NCI-H345 treated with DMSO at 0.1 percent for 48 hours (cell line): ENCODE results near the gene GOLGA6L7.
"Not testable (repeated sequence)": the region's sequence is repeated elsewhere in the genome, so short reads cannot be mapped to it uniquely, and the experiment has no call there.

Experiments used
- DNase-seq: peaks from one replicate; lab custom pipeline; 2025; ENCODE audit not compliant: unreplicated experiment; lab: John Stamatoyannopoulos, UW

The GOLGA6L7 gene, protein sequence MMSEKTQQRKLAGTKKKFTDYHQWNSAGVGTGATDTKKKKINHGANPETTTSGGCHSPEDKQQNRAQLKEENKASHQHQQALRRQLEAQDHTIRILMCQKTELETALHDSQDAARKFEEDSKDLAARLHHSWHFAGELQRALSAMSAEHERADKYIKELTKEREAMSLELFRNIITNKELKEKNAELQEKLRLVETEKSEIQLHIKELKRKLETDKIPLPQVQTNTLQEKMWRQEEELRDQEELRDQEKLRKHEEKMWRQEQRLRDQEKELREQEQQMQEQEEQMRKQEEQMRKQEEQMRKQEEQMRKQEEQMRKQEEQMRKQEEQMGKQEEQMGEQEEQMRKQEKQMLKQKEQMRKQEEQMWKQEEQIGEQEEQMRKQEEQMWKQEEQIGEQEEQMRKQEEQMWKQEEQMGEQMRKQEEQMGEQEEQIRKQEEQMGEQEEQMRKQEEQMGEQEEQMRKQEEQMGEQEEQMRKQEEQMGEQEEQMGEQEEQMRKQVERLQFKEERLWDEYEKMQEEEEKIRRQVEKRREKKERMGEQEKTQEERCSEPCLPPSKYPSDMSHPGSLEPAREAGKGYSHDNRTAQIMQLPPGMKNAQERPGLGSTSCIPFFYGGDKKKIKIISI

GRCh38 chr15:28848521-28848920, at the start of gene GOLGA6L7:
Gene GOLGA6L7, minus strand, starts transcription at chr15:28848644. Its CDS starts 95 bp downstream, at chr15:28848549.
- DNase-seq, result not testable (repeated sequence)

DNA sequence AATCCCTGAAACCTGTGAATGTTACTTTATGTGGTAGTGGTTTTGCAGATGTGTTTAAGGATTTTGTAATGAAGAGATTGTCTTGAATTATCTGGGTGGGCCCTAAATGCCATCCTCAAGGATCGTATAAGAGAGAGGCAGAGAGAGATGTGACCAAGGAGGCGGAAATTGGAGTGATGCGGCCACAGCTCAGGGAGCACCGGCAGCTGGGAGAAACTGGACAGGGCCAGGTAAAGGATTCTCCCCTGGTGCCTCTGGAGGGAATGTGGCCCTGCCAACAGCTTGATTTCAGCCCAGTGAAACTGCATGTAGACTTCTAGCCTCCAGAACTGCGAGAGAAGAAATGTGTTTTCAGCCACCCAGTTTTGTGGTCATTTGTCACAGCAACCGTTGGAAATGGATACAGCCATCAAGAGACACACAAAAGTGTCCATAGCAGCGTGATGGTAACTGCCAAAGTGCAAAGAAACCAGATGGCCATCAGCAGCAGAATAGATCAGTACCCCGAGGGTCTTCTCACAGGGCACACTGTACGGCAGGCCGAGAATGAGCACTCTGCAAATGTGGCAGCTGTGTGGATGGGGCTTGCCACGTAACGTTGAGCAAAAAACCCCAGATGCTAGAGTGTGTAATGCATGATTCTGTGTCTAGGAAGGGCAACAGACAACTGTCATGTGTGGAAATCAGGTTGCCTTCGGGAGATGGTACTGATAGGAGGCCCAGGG, 49.6 kb upstream of the GOLGA6L7 start:
- no peak for DNase-seq

GRCh38 chr15:28896951-28897350, 48.5 kb upstream of the GOLGA6L7 start:
- DNase-seq, result no peak

DNA sequence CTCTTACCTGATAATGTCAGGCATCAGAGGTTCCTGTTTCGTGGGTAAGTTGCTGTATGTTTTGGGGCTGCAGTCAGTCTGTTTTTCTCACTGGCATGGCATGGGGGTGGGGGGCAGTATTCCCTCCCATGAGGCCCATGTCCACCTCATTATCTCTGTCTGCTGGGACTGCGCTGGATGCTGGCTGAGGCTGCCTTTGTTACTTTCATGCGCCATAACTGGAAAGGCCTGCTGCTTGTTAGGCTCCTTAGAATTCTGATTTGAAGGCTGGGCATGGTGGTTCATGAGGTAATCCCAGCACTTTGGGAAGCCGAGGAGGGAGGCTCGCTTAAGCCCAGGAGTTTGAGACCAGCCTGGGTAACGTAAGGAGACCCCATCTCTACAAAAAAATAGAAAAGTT, 47.1 kb upstream of the GOLGA6L7 start:
- DNase-seq, result no peak

DNA sequence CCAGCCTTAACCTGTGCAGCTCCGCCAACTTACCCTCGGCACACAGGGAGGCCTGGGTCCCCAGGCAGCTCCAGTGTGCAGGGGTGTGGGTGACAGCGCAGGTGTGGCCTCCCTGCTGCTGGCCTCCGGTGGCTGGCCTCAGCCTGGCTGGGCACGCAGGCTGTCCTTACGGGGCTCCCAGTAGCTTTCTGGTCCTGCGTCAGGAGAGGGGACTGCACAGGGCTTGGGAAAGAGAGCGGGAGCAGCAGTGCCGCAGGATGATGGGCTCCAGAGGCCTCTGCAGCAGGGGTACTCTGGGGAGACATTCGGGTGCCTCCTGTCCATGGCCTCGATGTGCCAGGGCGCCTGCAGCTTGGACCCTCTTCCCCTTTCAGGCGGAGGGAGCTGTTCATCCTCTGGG, 46.7 kb upstream of the GOLGA6L7 start:
- DNase-seq, result no peak

DNA sequence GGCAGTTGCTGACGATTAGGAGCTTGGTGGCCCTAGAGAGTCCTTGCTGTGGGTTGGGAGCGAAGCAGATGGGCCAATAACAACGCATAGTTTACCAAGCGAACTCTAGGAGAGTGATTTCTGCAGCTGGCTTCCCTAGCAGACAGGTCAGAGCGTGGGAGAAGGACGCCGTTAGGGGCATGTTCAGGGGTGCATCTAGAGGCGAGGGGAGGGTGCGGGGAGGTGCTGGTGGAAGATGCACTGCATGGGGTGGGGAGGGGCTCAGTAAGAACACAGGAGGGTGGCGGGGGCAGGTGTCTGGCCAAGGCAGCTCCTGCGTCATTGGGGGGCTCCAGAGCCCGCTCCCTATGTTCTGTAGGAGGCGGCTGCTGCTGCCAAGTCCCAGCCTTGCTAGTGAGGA, 46.2 kb upstream of the GOLGA6L7 start:
- no peak for DNase-seq

DNA sequence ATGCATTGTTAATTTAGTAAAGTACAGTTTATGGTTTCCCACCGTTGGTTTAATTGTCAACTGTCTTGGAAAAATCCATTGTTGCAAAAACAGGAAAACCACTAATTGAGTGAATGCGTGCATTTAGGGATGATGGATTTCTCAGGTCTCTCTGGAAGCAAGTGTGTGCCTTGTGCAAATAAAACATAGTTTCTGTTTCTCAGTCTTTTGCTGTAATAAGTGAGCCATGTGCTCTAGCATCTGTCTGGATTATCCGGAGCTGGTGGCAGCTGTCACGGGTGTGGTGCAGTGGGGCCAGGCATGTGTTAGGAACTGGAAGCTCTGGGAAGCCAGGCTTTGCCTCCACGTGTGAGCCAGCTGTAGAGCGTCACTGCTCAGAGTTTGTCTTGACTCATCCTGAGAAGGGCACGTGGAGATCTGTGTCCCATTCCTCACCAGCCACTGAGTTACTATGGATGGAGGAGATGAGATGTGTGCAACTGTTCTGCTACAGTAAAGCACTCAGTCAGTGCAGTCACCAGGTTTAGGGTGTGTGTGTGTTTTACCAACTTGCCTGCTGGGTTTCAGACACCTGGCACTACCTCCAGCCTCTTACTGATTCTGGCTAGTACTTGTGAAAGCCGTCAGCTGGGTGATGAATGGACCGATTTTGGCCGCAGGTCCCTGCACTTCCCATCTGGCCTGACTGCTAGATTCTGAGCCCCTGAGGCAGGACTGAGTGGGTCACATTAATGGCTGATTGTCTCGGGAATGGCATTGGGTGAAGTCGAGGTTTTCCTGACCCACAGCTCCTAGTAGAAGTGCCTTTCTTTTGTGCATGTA, 44.6 kb upstream of the GOLGA6L7 start:
- no peak for DNase-seq

GRCh38 chr15:28891588-28891987, 43.1 kb upstream of the GOLGA6L7 start:
- DNase-seq, result no peak

DNA sequence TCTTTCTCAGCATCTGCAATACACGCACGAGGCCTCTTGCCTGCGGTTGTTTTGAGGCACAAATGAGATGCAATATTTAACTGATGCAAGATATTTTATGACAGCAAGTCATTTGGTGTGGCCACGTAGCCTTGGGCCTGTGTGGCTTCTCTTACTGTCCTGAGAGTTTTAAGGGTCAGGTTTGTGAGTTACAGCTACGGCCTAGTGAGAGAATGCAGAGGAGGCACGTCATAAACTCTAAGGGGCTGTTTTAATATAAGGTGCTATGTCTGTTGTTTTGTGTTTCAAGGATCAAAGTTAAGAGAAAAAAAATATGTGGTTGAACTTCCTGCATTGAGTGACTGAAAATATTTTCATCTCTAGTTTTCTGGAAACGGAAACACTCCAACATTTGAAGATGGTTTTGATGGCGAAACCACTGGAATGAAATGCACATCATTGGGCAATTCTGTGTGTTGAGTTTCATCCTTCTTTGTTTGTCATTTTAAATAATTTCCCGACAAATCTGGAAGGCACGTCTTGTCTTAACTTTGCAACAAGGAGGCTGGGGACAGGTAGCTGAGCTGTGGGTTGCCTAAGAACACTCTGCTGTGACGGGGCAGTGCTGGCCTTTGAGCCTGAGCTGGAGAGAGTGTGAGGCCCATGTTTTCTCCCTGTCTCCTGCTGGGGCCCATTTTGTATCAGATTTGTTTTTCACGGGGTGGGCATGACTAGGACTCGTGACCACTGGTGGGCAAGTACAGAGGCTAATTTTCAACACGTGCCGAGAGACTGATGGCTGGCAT, 42.5 kb upstream of the GOLGA6L7 start:
- DNase-seq, result no peak

DNA sequence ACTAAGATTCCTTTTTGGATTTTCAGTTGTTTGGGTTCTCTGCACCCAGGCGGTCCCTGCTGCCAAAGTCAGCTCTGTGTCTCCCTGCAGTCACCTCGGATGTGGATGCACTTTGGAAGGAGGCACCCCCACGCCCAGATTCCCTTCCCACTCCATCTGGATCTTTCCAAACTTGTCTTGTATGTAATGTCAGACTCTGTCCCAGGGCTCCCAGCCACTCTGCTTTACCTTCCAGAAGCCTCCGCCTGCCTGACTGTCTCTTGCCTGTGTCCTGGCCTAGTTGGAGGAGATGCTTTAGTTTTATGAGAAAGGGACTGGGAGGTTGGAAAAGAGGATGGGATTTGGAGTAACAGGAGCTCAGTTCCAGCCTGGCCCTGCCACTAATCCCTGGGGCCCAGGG, 41.8 kb upstream of the GOLGA6L7 start:
- DNase-seq, result not testable (repeated sequence)

- not testable (repeated sequence) for DNase-seq
Observed at GRCh38 chr15:28889871-28890270, 41.4 kb upstream of the GOLGA6L7 start.

GRCh38 chr15:28889346-28889745, 40.9 kb upstream of the GOLGA6L7 start:
- no peak for DNase-seq

GRCh38 chr15:28888900-28889299, 40.5 kb upstream of the GOLGA6L7 start:
- DNase-seq, result no peak

DNA sequence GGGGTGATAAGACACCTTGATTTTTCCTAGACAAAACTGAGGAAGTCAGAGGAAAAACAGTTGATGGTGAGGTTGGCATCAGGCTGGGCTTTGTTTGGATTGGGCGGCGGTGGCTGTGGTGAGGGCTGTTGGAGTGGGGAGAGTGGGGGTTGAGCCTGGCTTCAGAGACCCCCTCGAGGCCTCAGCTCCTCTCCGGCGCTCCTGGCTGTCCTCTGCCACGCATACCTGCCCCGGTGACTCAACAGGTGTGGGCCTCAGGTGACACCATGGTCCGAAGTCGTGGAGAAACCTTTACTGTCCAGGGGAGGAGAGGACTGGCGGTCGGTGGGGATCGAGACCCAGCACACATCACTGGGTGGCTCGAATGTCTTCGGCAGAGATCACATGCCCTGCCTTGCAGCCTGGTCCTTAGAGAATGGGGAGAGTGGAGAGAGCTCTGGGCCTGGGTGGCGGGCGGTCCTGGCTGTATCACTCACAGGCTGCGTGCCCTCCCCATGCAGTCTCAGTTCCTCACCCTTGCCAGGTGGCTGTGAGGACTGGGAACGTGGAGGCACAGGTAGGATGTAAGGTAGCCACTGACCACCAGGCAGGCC, 40.0 kb upstream of the GOLGA6L7 start:
- DNase-seq, result no peak

GRCh38 chr15:28887339-28888174, 39.1 kb upstream of the GOLGA6L7 start:
- no peak for DNase-seq

DNA sequence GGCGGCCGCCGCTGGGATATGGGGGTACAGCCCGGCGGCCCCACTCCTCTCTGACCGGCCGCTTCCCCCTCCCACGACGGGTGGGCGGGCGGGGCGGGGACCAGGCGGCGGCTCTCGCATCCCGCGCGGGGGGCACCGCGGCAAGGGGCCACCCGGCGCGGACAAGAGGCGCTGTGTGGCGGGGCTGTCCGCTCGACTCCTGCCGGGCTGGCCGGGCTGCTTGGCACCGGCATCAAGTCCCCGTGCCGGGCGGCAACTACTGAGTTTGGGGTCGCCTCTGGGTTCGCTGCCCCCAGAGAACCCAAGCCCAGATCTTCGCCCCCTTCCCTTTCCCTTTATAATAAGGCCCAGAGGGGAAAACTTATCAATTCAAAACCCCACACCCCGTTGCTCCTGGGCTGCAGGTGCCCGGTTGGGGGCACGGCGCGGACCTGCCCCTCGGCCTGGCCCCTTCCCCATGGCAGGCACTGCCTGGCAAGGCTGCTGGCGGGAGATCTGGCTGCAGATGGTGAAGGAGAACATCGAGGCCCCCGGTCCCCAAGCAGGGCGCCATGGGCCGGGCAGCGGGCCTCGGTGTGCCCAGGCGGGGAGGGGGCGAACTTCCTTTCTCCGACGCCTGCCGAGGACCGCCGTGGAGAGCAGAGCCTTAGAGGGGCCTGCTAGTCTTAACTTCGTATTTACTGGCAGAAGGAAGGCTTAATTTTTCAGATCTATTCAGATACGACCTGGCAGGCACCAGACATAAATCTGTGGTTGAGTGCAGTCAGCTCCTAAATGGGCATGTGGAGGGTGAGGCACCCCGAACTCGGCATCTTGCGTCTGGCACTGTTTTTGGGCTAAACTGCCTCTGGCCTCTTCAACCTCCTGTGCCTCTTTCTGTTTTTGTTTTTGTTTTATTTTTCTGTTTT, 38.2 kb upstream of the GOLGA6L7 start:
- no peak for DNase-seq

DNA sequence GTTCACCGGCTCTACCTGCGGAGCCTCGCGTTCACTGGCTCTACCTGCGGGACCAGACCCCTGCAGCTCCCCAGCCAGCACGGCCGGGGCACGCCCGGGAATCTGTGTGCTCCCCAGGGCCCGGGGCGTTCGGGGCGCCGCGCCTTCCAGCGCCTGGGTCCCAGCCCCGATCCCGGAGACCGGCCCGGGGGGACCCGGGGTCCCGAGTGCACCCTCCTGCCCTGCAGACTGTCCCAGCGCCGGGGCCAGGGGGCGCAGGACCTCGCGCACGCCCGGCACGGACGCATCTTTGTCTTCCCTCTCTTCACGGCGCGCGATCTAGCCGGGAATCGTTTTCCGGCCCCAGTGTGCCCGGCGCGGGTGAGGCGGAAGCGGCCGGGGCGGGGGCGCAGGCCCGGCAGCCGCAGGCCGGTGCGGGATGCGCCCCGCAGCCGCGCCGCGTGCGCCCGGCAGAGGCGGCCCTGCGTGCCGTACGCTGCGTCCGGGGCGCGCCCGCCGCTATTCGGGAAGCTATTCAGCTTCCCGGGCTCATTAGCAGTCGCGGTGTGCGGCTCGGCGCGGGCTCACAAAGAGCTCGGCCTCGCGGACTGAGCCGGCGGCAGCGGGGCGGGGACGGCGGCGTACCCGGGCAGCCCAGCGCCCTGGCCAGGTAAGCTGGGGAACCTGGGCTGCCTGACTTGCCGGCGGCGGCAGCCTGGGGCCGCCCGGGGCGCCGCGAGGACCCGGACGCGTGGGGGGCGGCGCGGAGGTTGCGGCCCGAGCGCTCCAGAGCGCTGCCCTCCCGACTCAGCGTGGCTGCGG, 37.4 kb upstream of the GOLGA6L7 start, which contains the start of gene APBA2:
APBA2 (plus strand) TSS at position 345 of the 801 bp plus-strand sequence. CDS start 167,911 bp downstream, outside the sequence.
- DNase-seq, result no peak
